Gastroesophageal sphincter (tissue), 3 donors: ENCODE measurements around the gene AUTS2.

Source experiments
- CTCF ChIP-seq, 4 experiments: fragments of 200-600 bp in 2 of 4; fragments of 450-650 bp in 2 of 4; sonication (generic) in 1 of 4; IDR thresholded peaks; one replicate each; pipeline ENCODE4 v1.5.1; 2017 to 2019; ENCODE audit warnings: antibody characterized with exemption in 4 of 4, mild to moderate bottlenecking in 2 of 4, moderate library complexity in 2 of 4
- EP300 ChIP-seq: sonication (generic); formaldehyde crosslinking; IDR thresholded peaks from one replicate; pipeline ENCODE4 v1.6.1; 2017; ENCODE audit warnings: antibody characterized with exemption, mild to moderate bottlenecking
- POLR2A ChIP-seq, 2 donors: fragments of 450-650 bp; IDR thresholded peaks; one replicate each; pipeline ENCODE4 v1.6.1; 2017; ENCODE audit warnings: antibody characterized with exemption in 2 of 2, mild to moderate bottlenecking in 2 of 2, moderate library complexity in 1 of 2
- POLR2AphosphoS5 ChIP-seq: sonication (generic); formaldehyde crosslinking; IDR thresholded peaks from one replicate; pipeline ENCODE4 v1.6.1; 2017; ENCODE audit warnings: antibody characterized with exemption

GRCh38 chr7:69761290-69761922 is 163.1 kb downstream of the AUTS2 start:
- TF ChIP-seq POLR2AphosphoS5 (no peak), CTCF (IDR thresholded peaks at IDR 0.05) (no peak), POLR2A (IDR thresholded peaks at IDR 0.05) (no peak), EP300 (no peak)
